Activated CD8-positive, alpha-beta memory T cell treated with anti-CD3 and anti-CD28 coated beads for 1 hour (primary cell): ENCODE results near the gene SCAMP5.

ENCODE experiments used
- DNase-seq, 2 donors: peaks; one replicate each; pipeline ENCODE4 v3.0.0-alpha.2; 2020; ENCODE audit warnings: low read depth in 1 of 2; ENCODE audit errors: extremely low read depth in 1 of 2

SCAMP5 gene

DNA sequence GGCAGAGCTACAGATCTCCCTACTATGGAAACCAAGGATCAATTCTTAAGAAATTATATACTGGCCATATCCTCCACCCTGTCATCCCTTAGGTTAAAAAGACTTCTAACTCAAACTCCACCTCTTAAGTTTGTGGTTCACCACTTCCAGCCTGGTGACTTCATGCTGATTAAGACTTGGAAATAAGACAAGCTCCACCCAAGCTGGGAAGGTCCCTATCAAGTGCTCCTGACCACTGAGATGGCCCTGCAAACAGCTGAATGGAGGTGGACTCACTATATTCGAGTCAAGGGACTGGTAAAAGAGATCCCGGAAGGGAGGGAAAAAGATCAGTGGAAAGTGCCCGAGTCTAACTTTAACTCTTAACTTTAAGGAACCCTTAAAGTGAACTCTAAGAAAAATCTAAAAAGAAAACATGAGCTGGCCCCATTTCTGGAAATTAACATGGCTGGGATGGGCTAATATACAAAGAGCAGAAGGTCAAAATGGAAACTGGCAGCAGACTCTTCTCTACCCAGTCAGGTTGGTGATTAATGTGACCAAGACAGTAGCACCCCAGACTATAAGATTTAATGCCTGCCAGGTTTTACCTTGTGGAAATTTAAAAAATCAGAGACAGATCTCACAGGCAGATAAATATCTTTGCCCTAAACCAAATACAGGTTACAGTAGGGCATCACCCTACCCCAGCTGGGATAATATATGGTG is 71.9 kb downstream of the SCAMP5 start:
- DNase-seq = no peak

DNA sequence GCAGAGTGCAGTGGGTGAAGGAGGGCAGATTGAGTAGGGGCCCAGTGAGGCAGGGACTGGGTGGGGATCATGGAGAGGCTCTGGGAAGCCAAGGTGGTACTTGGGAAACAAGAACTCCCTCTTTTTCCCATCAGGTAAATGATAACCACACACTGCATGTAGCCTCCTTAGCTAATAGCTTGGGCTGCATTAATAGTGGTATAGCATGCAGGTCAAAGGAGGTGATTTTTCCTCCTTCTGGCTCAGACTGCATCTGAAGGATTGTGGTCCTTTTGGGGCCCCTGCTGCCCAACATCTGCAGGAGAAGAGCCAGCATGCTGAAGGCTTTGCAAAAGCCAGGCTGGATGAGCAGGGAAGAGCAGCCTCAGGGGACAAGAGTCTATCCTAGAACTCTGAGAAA is 73.4 kb downstream of the SCAMP5 start:
- no peak for DNase-seq

DNA sequence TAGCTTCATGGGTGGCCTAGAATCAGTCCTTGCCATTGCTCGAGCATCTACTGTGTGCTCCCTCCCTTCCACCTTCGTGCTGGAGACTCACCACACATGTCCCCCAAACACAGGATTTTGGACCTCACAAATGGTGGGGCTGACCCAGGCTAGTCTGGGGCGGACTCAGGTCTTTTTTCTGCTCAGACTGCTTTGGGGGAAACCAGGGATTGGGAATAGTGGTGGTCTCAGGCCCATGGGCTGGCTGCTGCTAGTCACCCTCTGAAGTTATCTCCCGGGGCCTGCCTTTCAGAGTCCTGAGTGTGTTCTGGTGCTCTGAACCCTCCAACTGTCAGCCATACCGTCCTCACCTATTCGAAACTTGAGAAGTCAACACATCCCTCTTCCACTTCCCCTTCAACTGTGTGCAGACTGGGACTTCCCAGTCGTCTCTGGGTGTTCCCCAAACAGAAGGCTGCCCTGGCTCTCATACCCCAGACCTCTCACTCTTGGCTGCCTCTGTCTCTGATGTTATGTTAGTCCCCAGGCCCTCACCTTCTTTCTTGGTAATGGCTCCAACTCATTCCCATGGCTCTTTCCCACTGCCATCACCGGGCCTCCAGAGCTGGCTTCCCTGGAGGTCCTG is 74.0 kb downstream of the SCAMP5 start:
- DNase-seq = no peak

DNA sequence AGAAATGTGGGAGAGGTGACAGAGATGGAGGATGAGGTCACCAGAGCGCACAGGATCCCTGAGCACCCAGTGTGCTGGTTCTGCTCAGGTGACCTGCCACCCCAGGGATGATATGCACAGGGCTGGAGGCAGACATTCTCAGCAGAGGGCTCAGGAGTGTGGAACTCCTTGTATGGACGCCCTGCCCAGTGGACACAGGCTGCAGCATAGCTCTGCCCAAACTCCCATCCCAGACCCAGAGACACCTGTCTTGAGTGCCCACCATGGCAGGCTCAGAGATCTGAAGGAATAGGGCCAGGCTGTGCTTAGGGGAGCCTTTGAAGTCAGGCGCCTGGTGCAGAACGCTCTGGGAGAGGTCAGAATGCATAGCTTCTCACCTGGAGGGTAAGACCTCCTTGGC is 75.3 kb downstream of the SCAMP5 start:
- no peak for DNase-seq
